GM12865 (cell line): Measurements from ENCODE around the gene PIK3CG.

ENCODE experiments used
- DNase-seq: peaks from one replicate; pipeline ENCODE4 v3.0.0; 2010; ENCODE audit warnings: low read depth
- H3K4me3 ChIP-seq: 2 replicates; pipeline ENCODE4 v1.5.1; 2011; ENCODE audit warnings: mild to moderate bottlenecking, low read depth, low read length, control low read depth
- CTCF ChIP-seq: IDR thresholded peaks from 2 replicates; pipeline ENCODE4 v1.5.1; 2011; ENCODE audit warnings: low read length, control low read depth, low read depth, inconsistent platforms; ENCODE audit not compliant: insufficient read depth; ENCODE audit errors: missing control alignments

Gene PIK3CG

GRCh38 chr7:106867641-106868351 is 2.7 kb downstream of the PIK3CG start:
- no peak overlapping the region for H3K4me3 ChIP-seq
- no peak for TF ChIP-seq CTCF
- no peak for DNase-seq

GRCh38 chr7:106868364-106868763 is 3.3 kb downstream of the PIK3CG start:
- no peak for TF ChIP-seq CTCF
- no peak for DNase-seq
- no peak overlapping the region for H3K4me3 ChIP-seq

GRCh38 chr7:106869954-106870353 is 4.9 kb downstream of the PIK3CG start:
- no peak for TF ChIP-seq CTCF
- no peak for DNase-seq
- H3K4me3 ChIP-seq, result no peak overlapping the region

GRCh38 chr7:106870528-106870927 is 5.4 kb downstream of the PIK3CG start:
- no peak overlapping the region for H3K4me3 ChIP-seq
- DNase-seq, result no peak
- TF ChIP-seq CTCF, result no peak

- H3K4me3 ChIP-seq, result no peak overlapping the region
- TF ChIP-seq CTCF, result no peak
- DNase-seq, result peak; percentile 92
These were observed 5.9 kb downstream of the PIK3CG start for GRCh38 chr7:106870983-106871410.

- TF ChIP-seq CTCF, result no peak
- DNase-seq, result no peak
- no peak overlapping the region for H3K4me3 ChIP-seq
These were observed 6.9 kb downstream of the PIK3CG start for GRCh38 chr7:106871793-106872571.

- no peak overlapping the region for H3K4me3 ChIP-seq
- no peak for DNase-seq
- no peak for TF ChIP-seq CTCF
These were observed 7.7 kb downstream of the PIK3CG start for GRCh38 chr7:106872763-106873162.
